A673 (cell line): ENCODE data around the gene MGLL.

Experiments
- EZH2 ChIP-seq: fragments of 200-600 bp; sonication (generic); IDR thresholded peaks from 2 replicates; pipeline ENCODE4 v1.6.1; 2017; ENCODE audit warnings: borderline replicate concordance, low read depth, mild to moderate bottlenecking, mixed read lengths, antibody characterized with exemption, low read length; ENCODE audit not compliant: poor library complexity, severe bottlenecking
- TF ChIP-seq, protein P1 (sequence below): fragments of 300-800, 200-600 bp; sonication (generic); conservative IDR thresholded peaks from 2 replicates; pipeline ENCODE4 v1.5.1; 2017; ENCODE audit warnings: low read depth, mild to moderate bottlenecking, antibody characterized with exemption, low read length, moderate library complexity, mixed read lengths

DNA sequence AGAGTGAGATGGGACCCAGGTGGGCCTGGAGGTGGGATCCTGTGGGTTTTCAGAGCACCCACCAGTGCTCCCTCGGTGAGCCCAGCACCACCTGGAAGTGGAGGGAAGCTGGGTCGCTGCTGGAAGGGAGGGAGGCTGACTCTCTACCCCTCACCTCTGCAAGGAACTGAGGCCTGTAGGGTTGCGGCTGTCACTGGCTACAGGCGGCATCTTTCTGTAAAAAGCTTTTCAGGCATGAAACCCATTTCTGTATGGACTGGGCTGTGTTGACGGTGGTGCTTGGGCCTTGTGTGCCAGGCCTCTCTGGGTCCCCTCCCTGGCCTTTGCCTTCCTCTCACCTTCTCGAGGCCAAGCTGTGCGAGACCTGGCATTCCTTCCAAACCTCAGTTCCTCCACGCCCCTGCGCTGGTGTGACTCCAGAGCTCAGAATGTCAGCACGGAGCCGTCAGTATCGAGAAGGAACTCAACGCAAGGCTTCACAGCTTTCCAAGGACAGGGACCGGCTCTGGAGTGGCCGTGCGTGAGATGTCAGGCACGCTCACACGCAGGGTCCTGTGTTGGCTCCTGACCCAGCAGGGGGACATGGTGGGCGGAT lies 133.0 kb downstream of the MGLL start:
- TF ChIP-seq, protein P1, sequence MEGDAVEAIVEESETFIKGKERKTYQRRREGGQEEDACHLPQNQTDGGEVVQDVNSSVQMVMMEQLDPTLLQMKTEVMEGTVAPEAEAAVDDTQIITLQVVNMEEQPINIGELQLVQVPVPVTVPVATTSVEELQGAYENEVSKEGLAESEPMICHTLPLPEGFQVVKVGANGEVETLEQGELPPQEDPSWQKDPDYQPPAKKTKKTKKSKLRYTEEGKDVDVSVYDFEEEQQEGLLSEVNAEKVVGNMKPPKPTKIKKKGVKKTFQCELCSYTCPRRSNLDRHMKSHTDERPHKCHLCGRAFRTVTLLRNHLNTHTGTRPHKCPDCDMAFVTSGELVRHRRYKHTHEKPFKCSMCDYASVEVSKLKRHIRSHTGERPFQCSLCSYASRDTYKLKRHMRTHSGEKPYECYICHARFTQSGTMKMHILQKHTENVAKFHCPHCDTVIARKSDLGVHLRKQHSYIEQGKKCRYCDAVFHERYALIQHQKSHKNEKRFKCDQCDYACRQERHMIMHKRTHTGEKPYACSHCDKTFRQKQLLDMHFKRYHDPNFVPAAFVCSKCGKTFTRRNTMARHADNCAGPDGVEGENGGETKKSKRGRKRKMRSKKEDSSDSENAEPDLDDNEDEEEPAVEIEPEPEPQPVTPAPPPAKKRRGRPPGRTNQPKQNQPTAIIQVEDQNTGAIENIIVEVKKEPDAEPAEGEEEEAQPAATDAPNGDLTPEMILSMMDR, result no peak
- no peak for TF ChIP-seq EZH2
